GM12873 (cell line): ENCODE data around the gene ASB1.

ENCODE experiments used
- TF ChIP-seq, protein P1 (sequence below): IDR thresholded peaks from 2 replicates; pipeline ENCODE4 v1.5.1; 2012; ENCODE audit warnings: low read depth, mild to moderate bottlenecking, moderate library complexity, low read length, control low read depth; ENCODE audit not compliant: insufficient read depth; ENCODE audit errors: missing control alignments

Gene ASB1

DNA sequence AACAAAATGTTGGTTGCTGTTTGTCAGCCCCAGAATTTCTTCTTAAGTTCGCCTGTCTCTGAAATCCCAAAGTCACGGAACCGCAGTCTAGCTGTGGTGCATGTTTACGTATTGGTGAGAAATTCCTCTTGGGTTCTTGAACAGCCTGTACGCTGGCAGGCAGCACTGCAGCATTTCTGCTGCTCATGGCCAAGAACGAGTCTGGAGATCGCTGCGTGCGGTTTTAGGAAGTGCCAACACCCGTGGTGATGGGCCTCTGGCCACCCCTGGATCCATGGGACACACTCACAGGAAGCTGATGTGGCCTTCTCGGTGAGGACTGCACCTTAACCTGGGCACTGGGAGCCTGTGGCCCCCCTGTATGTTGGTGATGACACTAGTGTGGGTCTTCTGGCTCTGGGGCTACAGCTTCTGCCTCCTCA is 23.7 kb downstream of the ASB1 start:
- TF ChIP-seq, protein P1, sequence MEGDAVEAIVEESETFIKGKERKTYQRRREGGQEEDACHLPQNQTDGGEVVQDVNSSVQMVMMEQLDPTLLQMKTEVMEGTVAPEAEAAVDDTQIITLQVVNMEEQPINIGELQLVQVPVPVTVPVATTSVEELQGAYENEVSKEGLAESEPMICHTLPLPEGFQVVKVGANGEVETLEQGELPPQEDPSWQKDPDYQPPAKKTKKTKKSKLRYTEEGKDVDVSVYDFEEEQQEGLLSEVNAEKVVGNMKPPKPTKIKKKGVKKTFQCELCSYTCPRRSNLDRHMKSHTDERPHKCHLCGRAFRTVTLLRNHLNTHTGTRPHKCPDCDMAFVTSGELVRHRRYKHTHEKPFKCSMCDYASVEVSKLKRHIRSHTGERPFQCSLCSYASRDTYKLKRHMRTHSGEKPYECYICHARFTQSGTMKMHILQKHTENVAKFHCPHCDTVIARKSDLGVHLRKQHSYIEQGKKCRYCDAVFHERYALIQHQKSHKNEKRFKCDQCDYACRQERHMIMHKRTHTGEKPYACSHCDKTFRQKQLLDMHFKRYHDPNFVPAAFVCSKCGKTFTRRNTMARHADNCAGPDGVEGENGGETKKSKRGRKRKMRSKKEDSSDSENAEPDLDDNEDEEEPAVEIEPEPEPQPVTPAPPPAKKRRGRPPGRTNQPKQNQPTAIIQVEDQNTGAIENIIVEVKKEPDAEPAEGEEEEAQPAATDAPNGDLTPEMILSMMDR = no peak

DNA sequence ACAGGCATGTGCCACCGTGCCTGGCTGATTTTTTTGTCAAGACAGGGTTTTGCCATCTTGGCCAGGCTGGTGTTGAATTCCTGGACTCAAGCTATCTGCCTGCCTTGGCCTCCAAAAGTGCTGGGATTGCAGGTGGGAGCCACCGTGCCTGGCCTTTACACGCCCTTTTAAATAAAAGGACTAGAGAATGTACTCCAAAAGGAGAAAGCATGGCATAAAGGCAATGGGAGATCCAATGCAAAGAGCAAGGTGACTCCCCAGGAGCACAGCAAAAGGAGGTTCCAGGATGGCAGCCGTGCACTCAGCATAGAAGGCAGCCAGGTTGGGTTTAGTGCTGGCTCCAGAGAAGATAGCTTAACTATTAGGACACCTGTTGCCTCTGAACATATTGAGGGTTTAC is 27.1 kb downstream of the ASB1 start:
- TF ChIP-seq, protein P1 = no peak

DNA sequence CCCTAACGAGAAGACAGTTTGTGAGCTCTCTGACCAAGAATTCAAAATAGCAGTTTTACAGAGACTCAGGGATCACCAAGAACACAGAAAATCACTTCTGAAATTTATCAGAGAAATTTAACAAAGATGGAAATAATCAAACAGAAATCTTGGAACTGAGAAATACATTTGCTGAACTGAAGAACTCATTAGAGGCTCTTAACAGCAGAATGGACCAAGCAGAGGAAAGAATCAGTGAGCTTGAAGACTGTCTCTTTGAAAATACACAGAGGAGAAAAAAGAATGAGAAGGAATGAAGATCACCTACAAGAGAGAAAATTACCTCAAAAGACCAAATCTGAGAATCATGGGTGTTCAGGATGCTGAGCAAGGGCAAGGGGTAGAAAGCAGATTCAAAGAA is 29.7 kb downstream of the ASB1 start:
- TF ChIP-seq, protein P1 = no peak

DNA sequence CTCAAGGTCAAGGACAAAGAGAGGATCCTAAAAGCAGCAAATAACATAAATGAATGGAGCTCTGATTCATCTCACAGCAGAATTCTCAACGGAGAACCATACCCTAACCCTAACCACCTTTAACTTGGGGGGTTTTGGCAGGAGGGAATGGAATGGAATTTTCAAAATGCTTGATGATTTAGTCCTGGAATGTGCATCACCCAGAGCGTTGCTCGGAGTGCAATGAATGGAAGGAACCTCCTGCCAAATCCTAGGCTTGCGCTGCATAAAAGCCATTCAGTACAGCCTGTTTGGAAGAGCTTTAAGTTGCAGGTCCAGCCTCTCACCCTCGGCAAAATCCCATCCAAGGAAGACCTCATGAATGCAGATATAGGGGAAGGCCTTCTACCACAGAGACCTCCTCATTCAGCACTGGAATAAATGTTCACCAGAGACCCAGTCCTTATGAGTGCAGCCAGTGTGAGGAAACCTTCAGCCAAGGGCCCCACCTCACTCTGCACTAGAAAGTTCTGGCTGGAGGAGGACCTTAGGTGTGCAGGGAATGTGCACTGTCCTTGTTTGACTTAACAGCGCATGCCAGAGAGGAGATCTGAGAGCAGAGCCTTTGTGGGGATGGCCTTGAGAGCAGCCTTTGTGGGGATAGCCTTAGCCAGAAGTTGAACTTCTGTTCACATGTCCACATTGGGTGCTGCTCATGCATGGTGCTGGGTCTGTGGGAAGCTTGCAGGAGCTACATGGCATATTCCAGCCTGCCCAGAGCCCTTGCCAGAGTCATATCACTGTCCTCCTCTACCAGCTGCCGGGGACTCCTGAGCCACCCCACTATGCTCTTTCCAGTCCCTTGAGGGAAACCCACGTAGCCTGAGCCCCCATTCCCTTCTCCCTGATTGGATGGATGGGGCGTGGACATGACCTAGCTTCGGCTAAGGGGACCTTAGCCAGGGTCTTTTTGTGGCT is 30.5 kb downstream of the ASB1 start:
- TF ChIP-seq, protein P1 = no peak

DNA sequence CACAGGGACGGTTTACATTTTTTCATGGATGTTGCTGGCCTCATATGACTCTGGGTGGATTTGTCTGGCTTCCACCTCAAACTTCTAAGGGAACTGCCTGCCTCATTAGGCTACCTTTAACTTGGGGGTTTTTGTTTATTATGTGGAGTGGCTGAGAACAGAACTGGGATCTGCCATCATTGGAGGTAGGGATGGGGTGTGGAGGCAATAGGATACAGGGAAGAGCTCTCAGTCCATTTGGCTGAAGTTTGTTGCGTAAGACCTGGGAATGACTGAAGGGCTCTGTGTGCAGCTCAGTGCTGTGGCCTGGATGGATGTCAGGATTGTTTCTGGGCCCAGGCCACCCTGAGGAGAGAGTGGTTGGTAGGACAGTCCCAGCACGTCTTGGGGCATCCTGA is 31.2 kb downstream of the ASB1 start:
- TF ChIP-seq, protein P1 = no peak

DNA sequence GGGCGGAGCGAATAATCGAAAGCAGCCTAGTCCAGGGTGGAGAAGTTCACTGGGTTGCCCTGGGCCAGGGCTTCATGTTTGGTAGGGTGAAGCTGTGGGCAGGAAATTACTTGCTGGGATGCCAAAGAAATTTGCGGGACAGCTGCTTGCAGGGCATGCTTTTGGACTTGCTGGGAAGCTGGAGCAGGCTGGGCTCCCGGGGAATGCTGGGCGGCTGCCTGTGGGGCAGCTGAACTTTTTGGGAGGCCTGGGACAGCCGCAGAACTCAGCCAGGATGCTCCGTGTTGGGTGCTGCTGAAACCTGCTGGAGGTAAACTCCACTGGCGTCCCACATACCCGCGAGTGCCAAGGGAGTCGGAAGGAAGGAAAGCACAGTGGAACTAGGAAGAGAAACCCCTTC is 31.9 kb downstream of the ASB1 start:
- TF ChIP-seq, protein P1 = no peak

DNA sequence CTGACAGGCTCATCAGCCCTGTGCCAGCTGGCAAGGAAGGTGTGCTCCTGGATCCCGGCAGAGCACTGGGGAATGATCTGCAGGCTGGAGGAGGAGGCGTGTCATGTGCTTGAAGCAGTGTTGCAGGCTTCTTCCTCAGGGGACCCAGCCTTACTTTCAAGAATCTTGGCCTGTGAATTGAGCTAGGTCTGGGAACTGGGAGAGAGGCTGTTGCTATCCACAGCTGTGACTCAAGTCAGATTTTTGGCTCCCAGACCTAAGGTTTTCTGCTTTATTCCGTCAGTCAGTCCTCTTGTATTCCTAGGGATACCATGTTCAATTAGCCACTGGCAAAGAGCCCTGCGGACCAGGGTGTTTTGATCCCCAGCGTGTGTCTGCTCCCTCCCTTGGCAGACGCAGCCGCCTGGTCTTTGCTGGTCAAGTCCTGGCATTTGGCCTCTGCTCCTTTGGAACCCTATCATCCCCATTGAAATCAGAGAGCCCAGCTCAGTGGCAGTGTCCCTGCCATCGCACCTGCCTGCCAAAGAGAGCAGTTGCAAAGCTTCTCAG is 32.4 kb downstream of the ASB1 start:
- TF ChIP-seq, protein P1 = no peak
